GM13977 (cell line): ENCODE results near the gene ADM2.

Source experiments
- DNase-seq: peaks from one replicate; pipeline ENCODE4 v3.0.0; 2012; ENCODE audit warnings: low spot score
- CTCF ChIP-seq: IDR thresholded peaks from 2 replicates; pipeline ENCODE4 v1.5.1; 2012; ENCODE audit warnings: mild to moderate bottlenecking, control low read depth; ENCODE audit not compliant: insufficient read depth; ENCODE audit errors: extremely low read depth, missing control alignments
- in situ Hi-C: fragments of 300-500 bp; cut with MboI; formaldehyde crosslinking; loops from one replicate; pipeline ENCODE4 v1.12.0; 2022; ENCODE audit warnings: low sequenced_read_pairs, low pct_unique_long_range_greater_than_20kb, mixed read lengths, inconsistent platforms; ENCODE audit not compliant: unreplicated experiment

Gene ADM2

DNA sequence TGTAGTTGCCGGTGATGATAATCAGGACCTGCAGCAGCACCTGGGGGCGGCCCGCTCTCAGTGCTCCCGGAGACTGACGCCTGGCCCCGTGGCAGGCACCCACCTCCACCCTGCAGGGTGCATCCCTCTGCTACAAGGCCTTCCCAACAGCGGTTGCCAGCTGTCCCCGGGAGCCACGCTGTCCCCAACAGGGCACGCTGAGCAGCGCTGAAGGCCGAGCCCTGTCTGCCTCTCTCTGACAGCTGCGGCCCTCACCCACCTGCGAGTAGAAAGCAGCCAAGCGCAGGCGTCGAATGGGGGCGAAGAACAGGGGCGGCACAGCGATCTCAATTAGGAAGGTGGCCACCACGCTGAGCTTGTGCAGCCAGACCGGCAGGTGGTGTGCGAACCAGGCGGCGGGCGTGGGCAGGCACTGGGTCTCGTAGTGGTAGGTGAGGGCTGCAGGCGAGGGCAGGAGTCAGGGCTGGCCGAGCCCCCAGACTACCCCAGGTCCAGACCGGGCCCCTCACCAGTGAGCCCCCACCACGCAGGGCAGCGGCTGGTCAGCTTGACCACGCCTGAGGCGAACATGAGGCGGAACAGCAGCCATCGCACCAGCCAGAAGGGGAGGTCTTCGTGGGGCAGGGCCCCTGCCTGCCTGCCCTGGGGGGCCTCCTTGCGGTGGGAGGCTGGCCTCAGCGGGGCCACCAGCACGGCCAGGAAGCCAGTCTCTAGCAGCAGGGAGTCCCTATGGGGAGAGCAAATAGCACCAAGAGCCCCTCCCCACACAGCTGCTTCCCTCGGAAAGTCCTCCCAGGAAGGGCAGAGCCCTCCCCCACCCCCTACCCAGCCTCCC, 24.6 kb downstream of the ADM2 start:
- in situ Hi-C loops = no loop called here
- TF ChIP-seq CTCF = no peak
- no peak for DNase-seq

- in situ Hi-C loops = no loop called here
- DNase-seq = no peak
- no peak for TF ChIP-seq CTCF
These were observed 25.5 kb downstream of the ADM2 start for GRCh38 chr22:50506611-50507420.

DNA sequence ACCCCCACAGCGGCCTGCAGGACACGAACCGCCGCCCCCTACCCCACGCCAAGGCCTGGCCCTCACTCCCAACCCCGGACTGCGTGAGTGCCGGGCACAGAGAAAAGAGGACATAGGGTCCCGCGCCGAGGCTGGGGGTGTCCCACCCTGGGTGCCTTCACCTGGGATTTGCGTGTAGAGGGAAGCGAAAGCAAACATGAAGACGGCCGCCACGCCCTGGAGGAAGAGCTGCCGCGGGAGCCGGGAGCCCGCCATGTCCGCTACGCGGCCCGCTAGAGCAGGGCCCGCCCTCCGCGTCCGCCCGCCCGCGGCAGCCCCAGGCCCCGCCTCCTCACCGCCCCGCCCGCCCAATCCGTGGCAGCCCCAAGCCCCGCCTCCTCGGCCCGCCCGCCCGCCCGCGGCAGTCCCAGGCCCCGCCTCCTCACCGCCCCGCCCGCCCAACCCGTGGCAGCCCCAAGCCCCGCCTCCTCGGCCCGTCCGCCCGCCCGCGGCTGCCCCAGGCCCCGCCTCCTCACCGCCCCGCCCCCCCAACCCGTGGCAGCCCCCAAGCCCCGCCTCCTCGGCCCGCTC, 26.2 kb downstream of the ADM2 start, which contains the start of gene LMF2:
Gene LMF2, minus strand, starts transcription at position 282 of the 570 bp plus-strand sequence. Its CDS starts 27 bp downstream, at position 255.
- DNase-seq = peak; percentile 99
- no peak for TF ChIP-seq CTCF
- in situ Hi-C loops = no loop called here

GRCh38 chr22:50507991-50508884, 26.9 kb downstream of the ADM2 start, which contains the start of gene NCAPH2:
Gene NCAPH2, plus strand, starts transcription at chr22:50508224. Its CDS starts 114 bp downstream, at chr22:50508338.
- in situ Hi-C loops = no loop called here
- DNase-seq = peak; percentile 100

GRCh38 chr22:50508897-50509296, 27.6 kb downstream of the ADM2 start:
- no peak for TF ChIP-seq CTCF
- no peak for DNase-seq
- in situ Hi-C loops = no loop called here

More at GRCh38 chr22:50507991-50508884, 26.9 kb downstream of the ADM2 start, which contains the start of gene NCAPH2:
- no peak for TF ChIP-seq CTCF
